Astrocyte of the hippocampus (primary cell): ENCODE results near the gene ZBTB42.
"Not testable (repeated sequence)": the region's sequence is repeated elsewhere in the genome, so short reads cannot be mapped to it uniquely, and the experiment has no call there.

ENCODE experiments used
- DNase-seq: peaks from one replicate; pipeline ENCODE4 v3.0.0; 2011; ENCODE audit warnings: low read depth, low spot score

Gene ZBTB42

GRCh38 chr14:104836171-104836935 lies 35.5 kb downstream of the ZBTB42 start:
- not testable (repeated sequence) for DNase-seq

DNA sequence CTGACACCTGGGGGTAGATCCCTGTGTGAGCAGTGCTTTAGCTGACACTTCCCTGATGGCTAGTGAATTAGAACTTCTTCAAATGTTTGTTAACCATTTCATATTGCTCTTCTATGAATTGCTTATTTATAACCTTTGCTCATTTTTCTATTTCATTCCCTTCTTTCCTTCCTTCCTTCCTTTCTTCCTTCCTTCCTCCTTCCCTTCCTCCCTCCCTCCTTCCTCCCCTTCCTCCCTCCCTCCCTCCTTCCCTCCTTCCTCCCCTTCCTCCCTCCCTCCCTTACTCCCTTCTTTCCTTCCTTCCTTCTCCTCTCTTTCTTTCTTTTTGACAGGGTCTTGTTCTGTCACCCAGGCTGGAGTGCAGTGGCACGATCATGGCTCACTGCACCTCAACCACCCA lies 40.8 kb downstream of the ZBTB42 start:
- DNase-seq, result no peak

DNA sequence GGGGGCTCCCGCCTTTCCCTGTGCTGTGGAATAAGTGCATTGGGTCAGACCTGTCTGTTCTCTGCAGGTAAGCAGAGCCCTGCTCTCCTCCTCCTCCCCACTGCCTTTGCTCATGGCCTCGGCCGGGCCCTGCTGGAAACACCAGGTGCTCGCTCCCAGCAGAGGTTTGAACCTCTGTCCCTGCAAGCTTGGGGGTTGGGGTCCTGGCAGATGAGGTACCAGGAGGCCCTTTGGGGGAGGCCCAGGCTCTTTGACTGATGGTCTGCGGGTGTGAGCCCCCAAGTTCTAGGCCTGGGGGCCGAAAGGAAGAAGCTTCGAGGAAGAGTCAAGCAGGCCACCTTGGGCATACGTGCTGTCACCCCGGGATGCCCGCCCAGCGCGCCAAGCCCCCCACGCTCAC lies 42.1 kb downstream of the ZBTB42 start:
- DNase-seq, result no peak

DNA sequence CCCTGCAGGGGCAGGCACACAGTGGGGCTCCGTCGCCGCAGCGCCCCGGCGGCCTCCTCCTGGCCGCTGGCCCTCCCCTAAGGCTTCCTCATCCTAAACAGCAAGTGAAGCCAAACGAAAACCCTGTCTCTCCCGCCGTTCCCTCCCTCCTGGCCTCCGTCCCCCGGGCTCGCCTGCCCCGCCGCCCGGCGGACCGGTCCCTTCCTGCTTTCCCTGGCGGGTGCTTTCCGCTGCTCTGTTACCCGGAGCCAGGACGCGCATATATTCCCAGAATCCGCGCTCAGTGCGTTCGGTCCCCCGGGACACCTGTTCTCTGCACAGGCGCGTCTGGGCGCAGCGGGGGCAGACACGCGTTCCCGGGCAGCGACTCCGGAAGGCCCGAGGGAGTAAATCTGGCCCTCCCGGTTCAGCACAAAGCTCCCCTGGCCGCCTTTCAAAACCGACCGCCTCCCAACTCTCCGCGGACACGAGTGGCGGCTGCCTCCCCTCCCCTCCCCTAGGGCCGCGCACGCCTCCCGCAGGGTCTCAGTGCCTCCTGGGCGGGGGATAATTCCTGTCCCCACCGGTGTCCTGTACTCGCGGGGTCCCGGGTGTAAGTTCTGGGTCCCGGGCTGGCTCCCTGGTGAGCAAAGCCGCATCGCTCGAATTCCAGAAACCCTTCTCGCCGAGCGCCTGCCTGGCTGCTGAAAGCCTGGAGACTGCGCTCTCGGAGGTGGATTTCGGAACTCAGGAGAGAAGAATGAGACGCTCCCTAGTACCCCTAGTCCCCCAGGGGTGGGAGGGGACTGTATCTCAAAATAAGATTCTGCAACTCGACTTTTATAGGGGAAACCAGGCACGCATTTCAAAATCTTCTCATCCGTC lies 42.8 kb downstream of the ZBTB42 start:
- DNase-seq, result peak; percentile 62

DNA sequence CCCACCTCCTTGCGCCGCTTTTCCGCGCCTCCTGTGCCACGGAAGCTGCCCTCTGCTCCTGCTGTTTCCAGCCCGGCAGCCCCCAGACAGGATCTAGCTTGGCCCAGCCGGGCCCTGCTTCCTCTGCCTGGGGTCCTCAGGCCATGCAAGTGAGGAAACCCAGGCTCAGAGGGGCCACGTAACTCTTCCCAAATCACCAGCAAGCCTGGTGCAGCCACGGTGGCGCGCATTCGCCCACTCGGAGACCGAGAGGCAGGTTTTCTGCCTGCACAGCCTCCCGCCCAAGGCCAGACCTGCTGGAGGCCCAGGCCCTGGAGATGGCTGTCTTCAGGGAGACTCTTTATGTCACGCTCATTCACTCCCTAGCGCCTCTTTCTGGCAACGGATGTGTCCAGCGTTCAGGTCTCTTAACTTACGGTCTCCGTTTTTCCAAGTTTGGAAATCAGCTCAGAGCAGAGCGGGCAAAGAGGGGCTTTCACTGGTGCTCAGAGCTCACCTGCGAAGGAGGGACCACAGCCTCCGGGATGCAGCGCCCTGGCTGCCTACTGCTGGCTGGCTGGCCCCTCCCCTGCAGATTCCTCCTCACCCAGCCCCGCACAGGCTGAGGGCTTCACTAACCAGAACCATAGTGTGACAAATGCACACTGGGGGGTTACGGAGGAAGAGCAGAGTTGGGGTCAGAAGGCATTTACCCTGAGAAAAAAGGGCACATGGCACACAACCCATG lies 43.6 kb downstream of the ZBTB42 start:
- DNase-seq, result peak; percentile 16

DNA sequence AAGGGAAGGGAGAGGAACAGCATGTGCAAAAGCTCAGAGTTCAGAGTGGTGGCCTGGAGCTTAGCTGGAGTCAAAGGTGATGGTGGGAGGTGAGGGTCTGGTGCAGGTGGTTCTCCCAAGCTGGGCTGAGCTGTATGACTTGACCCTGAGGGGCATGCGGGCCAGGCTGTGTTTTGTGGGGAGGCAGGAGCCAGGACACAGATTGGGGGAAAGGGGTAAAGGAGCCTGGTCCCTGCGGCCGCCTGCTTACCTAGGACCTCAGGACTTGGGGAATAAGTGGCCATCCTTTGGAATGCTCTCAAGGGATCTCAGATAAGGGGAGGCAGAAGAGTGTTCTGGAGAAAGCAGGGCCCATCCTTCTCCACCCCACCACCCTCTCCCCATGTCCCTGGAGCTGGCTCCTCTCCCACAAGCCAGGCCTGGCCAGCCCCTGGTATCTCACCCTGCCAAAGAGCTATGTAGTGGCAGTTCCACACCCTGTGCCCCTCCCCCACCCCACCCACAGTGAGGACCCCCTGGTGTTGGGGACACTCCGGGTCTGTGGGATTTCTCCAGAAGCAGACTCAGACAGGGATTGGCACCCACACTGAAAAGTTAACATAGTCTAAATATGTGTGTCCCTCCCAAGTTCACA lies 44.2 kb downstream of the ZBTB42 start:
- DNase-seq, result no peak

- no peak for DNase-seq
These were observed 45.0 kb downstream of the ZBTB42 start for GRCh38 chr14:104845834-104846441.

DNA sequence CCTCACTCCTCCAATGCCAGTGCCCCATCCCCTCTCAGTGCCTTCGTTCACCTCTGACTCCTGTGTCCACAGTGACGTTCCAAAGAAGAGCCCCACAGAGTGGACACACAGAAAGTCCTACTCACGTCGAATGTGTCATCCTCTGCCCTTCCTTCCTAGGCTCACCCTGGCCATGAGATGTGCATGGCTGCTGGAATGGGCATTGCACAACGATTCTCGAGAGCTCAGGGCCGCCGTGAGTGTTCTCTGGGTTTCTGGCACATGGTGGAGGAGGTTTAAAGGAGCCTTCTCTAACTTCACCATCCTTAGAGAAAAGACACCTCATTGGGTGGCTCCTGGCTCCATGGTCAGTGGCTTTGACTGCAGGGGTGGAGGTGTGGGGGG lies 51.4 kb downstream of the ZBTB42 start:
- no peak for DNase-seq
